Spleen (tissue), 11 donors: ENCODE data around the gene ETV5. TPM values are rescaled to one million over a fixed set of nuclear protein-coding genes. Genes with fewer than 3 reads are reported as not detected.

Experiments used
- DNase-seq: peaks from one replicate; pipeline ENCODE4 v3.0.0-alpha.2; 2020
- H3K27ac ChIP-seq, 8 donors: fragments of 200-600 bp; sonication (generic) in 7 of 8; 1 replicate in 4 of 8; 2 replicates in 4 of 8; pipeline versions ENCODE4 v1.5.0 to v1.8.0; 2016 to 2021; ENCODE audit warnings: inconsistent platforms in 4 of 8, mild to moderate bottlenecking in 4 of 8, moderate library complexity in 1 of 8
- H3K27me3 ChIP-seq, 7 donors: fragments of 200-600 bp; sonication (generic) in 6 of 7; replicated peaks in 1 of 7; 1 replicate in 4 of 7; 2 replicates in 3 of 7; pipeline versions ENCODE4 v1.5.0 to v1.8.0; 2016 to 2021; ENCODE audit warnings: inconsistent platforms in 3 of 7, mild to moderate bottlenecking in 1 of 7
- H3K36me3 ChIP-seq, 6 donors: fragments of 200-600 bp; sonication (generic) in 5 of 6; 1 replicate in 4 of 6; 2 replicates in 2 of 6; pipeline versions ENCODE4 v1.5.0 to v1.8.0; 2016 to 2021; ENCODE audit warnings: inconsistent platforms in 2 of 6
- H3K4me1 ChIP-seq, 6 donors: fragments of 200-600 bp; sonication (generic) in 5 of 6; 1 replicate in 3 of 6; 2 replicates in 3 of 6; pipeline versions ENCODE4 v1.5.0 to v1.8.0; 2016 to 2021; ENCODE audit warnings: inconsistent platforms in 3 of 6
- H3K4me3 ChIP-seq, 8 donors: fragments of 200-600 bp; sonication (generic) in 7 of 8; 1 replicate in 4 of 8; 2 replicates in 4 of 8; pipeline versions ENCODE4 v1.5.0 to v1.8.0; 2016 to 2021; ENCODE audit warnings: inconsistent platforms in 4 of 8, mild to moderate bottlenecking in 4 of 8, moderate library complexity in 2 of 8
- H3K9me3 ChIP-seq, 8 donors: fragments of 200-600 bp; sonication (generic) in 7 of 8; 1 replicate in 4 of 8; 2 replicates in 4 of 8; pipeline versions ENCODE4 v1.5.0 to v1.8.0; 2016 to 2021; ENCODE audit warnings: inconsistent platforms in 4 of 8
- POLR2A ChIP-seq, 3 donors: fragments of 450-650 bp; IDR thresholded peaks; one replicate each; pipeline ENCODE4 v1.5.1; 2017; ENCODE audit warnings: antibody characterized with exemption in 3 of 3, mild to moderate bottlenecking in 1 of 3
- POLR2AphosphoS5 ChIP-seq, 3 donors: sonication (generic); formaldehyde crosslinking; IDR thresholded peaks; one replicate each; pipeline ENCODE4 v1.5.1; 2017; ENCODE audit warnings: antibody characterized with exemption in 3 of 3
- WGBS, 5 donors: extraction: QIAGEN DNeasy Blood & Tissue Kit in 3 of 5; methylation state at CpG; one replicate each; pipeline versions ENCODE4 v1.1.5 to v1.1.7; 2013 to 2018; 5-methylcytosine and 5-hydroxymethylcytosine counted together
- intact Hi-C: fragments of 100-400 bp; cut with DNase I; formaldehyde crosslinking; loops from one replicate; pipeline ENCODE4 v1.15.0; 2023; ENCODE audit warnings: low total_unique reads
- polyA plus RNA-seq, 3 donors: library from polyadenylated mRNA; stranded (reverse); fragments of 200-250 nt; gene quantifications; one replicate each; pipeline ENCODE4 v1.2.1, GENCODE V29; 2013
- total RNA-seq, 7 donors: library from RNA; depleted of rRNA in 3 of 7; stranded (reverse); fragments of >200 nt in 3 of 7; fragmentation: NEBNext Ultra II Directional in 4 of 7; extraction: Animal tissue kit (Norgen Biotek cat#: 25700) in 4 of 7; gene quantifications; one replicate each; pipeline versions ENCODE4 v1.1.0 to v1.2.1, GENCODE V29; 2016 to 2021
- TF ChIP-seq, protein P1 (sequence below), 11 experiments: fragments of 200-600 bp in 7 of 11; fragments of 450-650 bp in 4 of 11; sonication (generic) in 4 of 11; IDR thresholded peaks in 8 of 11; conservative IDR thresholded peaks in 3 of 11; 1 replicate in 7 of 11; 2 replicates in 4 of 11; pipeline versions ENCODE4 v1.4.0 to v1.8.0; 2016 to 2021; ENCODE audit warnings: antibody characterized with exemption in 11 of 11, inconsistent platforms in 4 of 11, mild to moderate bottlenecking in 1 of 11
- donor health status: healthy with polysubstance abuse.
- donor health status: DM: no; HTN: no; CAD: no; lungs with moderate emphysema.
- donor health status: DM: no; HTN: no; CAD: no.
- donor health status: Bipolar disorder and iron deficiency.
- donor health status: healthy.
- donor health status: DM: no; HTN: no; CAD: no.
- donor health status: DM: yes; HTN: yes; CAD: no.

Gene ETV5
- total and polyA plus RNA-seq, 10 donors = 5.2 to 65.5 (median 24.0) TPM

DNA sequence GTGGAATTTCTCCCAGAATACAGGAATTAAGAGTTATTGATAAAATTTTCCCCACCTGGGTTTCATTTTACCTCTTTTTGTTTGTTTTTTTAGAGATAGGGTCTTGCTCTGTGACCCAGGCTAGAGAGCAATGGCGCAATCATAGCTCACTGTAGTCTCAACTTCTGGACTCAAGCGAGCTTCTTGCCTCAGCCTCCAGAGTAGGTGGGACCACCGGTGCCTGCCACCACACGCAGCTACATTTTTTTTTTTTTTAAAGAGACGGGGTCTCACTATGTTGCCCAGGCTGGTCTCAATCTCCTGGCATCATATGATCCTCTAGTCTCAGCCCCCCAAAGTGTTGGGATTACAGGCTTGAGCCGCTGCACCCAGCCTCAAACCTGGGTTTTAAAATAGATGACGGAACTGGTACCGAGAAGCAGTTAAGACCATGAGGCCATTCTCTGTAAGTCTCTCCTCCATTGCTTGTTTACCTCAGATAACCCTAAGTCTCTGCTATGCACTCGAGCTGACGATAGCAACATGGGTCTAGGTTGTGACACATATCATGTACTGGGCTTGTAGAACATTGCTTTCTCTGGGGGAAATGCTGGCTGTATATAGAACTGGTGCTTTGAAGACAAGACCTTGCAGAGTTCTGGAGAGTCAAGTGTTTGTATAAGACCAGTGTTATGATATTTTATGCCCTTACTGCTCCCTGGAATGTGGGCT is 16.4 kb downstream of the ETV5 start:
- TF ChIP-seq POLR2AphosphoS5 (IDR thresholded peaks at IDR 0.05) (no peak), POLR2A (IDR thresholded peaks at IDR 0.05) (no peak)
- TF ChIP-seq, protein P1, sequence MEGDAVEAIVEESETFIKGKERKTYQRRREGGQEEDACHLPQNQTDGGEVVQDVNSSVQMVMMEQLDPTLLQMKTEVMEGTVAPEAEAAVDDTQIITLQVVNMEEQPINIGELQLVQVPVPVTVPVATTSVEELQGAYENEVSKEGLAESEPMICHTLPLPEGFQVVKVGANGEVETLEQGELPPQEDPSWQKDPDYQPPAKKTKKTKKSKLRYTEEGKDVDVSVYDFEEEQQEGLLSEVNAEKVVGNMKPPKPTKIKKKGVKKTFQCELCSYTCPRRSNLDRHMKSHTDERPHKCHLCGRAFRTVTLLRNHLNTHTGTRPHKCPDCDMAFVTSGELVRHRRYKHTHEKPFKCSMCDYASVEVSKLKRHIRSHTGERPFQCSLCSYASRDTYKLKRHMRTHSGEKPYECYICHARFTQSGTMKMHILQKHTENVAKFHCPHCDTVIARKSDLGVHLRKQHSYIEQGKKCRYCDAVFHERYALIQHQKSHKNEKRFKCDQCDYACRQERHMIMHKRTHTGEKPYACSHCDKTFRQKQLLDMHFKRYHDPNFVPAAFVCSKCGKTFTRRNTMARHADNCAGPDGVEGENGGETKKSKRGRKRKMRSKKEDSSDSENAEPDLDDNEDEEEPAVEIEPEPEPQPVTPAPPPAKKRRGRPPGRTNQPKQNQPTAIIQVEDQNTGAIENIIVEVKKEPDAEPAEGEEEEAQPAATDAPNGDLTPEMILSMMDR (IDR thresholded peaks at IDR 0.05 in 8 of 11, conservative IDR thresholded peaks at IDR 0.05 in 3 of 11) = no peak
- 88 to 96% (median 90%) methylated on average over 10 of the region's 10 CpGs for WGBS, 5 donors
- DNase-seq = no peak
- Histone ChIP-seq H3K27ac (peak overlapping the region in 1 of 8 donors; percentile 67), H3K27me3 (peaks cover 0 to 19% (median 0%) of the 10 kb centered on the region in 7 donors), H3K36me3 (no peaks in the 10 kb centered on the region), H3K4me1 (peaks cover 0 to 28% (median 8%) of the 10 kb centered on the region in 6 donors), H3K9me3 (no peaks in the 10 kb centered on the region), H3K4me3 (no peak overlapping the region)
- intact Hi-C loops = no loop called here

DNA sequence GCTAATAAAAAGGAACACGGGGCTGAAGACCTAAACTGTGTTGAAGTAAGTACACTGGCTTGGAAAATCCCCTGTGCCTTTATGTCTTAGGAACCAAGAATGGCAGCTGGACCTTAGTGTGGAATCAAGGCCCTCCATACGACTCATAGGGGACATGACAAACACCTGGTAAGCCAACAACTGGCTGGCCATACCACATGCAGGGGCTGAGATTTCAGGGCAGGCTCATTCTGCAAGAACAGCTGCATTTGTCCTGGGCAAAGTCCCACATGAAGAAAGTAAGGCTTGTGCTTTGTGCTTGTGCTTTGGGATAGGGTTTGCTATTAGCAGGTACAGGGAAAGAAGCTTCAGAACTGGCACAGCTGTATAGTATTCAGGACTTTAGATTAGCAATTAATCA is 18.0 kb downstream of the ETV5 start:
- WGBS, 5 donors = 74 to 98% (median 90%) methylated on average over 2 of the region's 2 CpGs
- no peaks in the 10 kb centered on the region for H3K36me3 ChIP-seq
- peaks cover 0 to 6% (median 0%) of the 10 kb centered on the region in 7 donors for H3K27me3 ChIP-seq
- H3K27ac ChIP-seq = no peak overlapping the region
- intact Hi-C loops = no loop called here
- no peak overlapping the region for H3K4me3 ChIP-seq
- H3K9me3 ChIP-seq = no peaks in the 10 kb centered on the region
- TF ChIP-seq POLR2AphosphoS5 (IDR thresholded peaks at IDR 0.05) = no peak
- TF ChIP-seq, protein P1 (IDR thresholded peaks at IDR 0.05 in 8 of 11, conservative IDR thresholded peaks at IDR 0.05 in 3 of 11) = no peak
- TF ChIP-seq POLR2A (IDR thresholded peaks at IDR 0.05) = no peak
- peaks cover 0 to 13% (median 2%) of the 10 kb centered on the region in 6 donors for H3K4me1 ChIP-seq
- DNase-seq = no peak

DNA sequence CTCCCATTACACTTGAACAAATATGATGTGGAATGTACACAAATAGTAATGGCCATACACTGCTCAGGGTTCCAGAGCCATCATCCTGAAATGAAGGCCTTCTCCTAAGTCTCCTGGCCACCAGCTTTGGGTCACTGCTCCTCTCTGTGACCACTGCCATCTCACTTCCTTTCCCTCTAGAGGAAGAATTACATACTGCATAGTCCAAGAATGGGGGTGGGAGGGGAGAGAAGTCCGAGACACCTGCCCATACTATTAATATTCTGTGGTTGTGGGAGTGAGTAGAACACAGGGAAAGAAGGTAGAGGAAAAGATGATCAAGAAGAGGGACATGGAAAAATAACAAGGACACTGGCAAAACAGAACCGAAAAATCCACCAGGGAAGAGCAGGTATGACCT is 20.6 kb downstream of the ETV5 start:
- Histone ChIP-seq H3K27ac (no peak overlapping the region), H3K27me3 (no peaks in the 10 kb centered on the region), H3K9me3 (no peaks in the 10 kb centered on the region), H3K4me3 (no peak overlapping the region), H3K36me3 (no peaks in the 10 kb centered on the region), H3K4me1 (peaks cover 0 to 1% (median 0%) of the 10 kb centered on the region in 6 donors)
- WGBS, 5 donors = 83 to 93% (median 87%) methylated on average over 2 of the region's 2 CpGs
- intact Hi-C loops = no loop called here
- TF ChIP-seq, protein P1 (IDR thresholded peaks at IDR 0.05 in 8 of 11, conservative IDR thresholded peaks at IDR 0.05 in 3 of 11) = no peak
- TF ChIP-seq POLR2AphosphoS5 (IDR thresholded peaks at IDR 0.05) (no peak), POLR2A (IDR thresholded peaks at IDR 0.05) (no peak)
- DNase-seq = no peak

DNA sequence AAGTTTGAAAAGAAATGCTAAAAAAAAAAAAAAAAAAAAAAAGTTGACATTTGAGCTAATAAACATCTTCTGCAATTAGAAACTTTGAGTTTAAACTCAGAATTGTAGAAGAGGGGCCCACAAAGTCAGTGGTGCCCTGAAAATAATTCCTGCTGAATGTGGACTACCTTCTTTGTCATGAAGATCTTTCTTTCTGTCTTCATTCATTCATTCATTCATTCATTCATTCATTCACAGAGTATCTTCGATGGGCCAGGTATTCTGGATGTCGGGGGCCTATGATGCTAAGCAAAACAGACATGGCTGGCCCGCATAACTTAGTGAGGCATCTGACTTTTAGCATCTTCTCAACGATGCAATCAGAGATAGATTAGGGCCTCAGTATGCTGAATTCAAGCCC is 24.6 kb downstream of the ETV5 start:
- no peak for TF ChIP-seq POLR2AphosphoS5 (IDR thresholded peaks at IDR 0.05)
- no peak for TF ChIP-seq POLR2A (IDR thresholded peaks at IDR 0.05)
- TF ChIP-seq, protein P1 (IDR thresholded peaks at IDR 0.05 in 8 of 11, conservative IDR thresholded peaks at IDR 0.05 in 3 of 11) = no peak
- no peak for DNase-seq
- intact Hi-C loops = no loop called here
- no peaks in the 10 kb centered on the region for H3K4me1 ChIP-seq
- H3K36me3 ChIP-seq = peaks cover 0 to 7% (median 0%) of the 10 kb centered on the region in 6 donors
- WGBS, 5 donors = 90 to 98% (median 93%) methylated on average over 4 of the region's 4 CpGs
- no peak overlapping the region for H3K4me3 ChIP-seq
- no peaks in the 10 kb centered on the region for H3K9me3 ChIP-seq
- H3K27me3 ChIP-seq = no peaks in the 10 kb centered on the region
- H3K27ac ChIP-seq = no peak overlapping the region
